Natural killer cell (primary cell): ENCODE results near the gene ARHGEF9. TPM values are rescaled to one million over a fixed set of nuclear protein-coding genes. Genes with fewer than 3 reads are reported as not detected.

Experiments used
- ATAC-seq, 3 donors: fragments of 150-1000 bp in 2 of 3; fragments of 200-7000 bp in 1 of 3; cut with Tn5 transposase; 1 replicate in 1 of 3; 2 replicates in 2 of 3; pipeline ENCODE4 v1.10.0; 2021; ENCODE audit warnings: mild to moderate bottlenecking in 2 of 3, moderate library complexity in 2 of 3
- DNase-seq, 2 donors: peaks; one replicate each; pipeline versions ENCODE4 v3.0.0 to v3.0.0-alpha.2; 2013 to 2021; ENCODE audit warnings: mixed read lengths in 1 of 2
- H3K27ac ChIP-seq: one replicate; pipeline ENCODE4 v1.5.1; 2013; ENCODE audit warnings: mild to moderate bottlenecking, low read length
- H3K27me3 ChIP-seq: one replicate; pipeline ENCODE4 v1.6.1; 2013; ENCODE audit warnings: low read length; ENCODE audit not compliant: control insufficient read depth, insufficient read depth
- H3K36me3 ChIP-seq: one replicate; pipeline ENCODE4 v1.6.1; 2013; ENCODE audit warnings: low read length; ENCODE audit not compliant: control insufficient read depth, insufficient read depth
- H3K4me1 ChIP-seq: one replicate; pipeline ENCODE4 v1.6.1; 2013; ENCODE audit warnings: low read length; ENCODE audit not compliant: control insufficient read depth, insufficient read depth
- H3K4me3 ChIP-seq: one replicate; pipeline ENCODE4 v1.5.1; 2013; ENCODE audit warnings: low read length
- H3K9me3 ChIP-seq: one replicate; pipeline ENCODE4 v1.6.1; 2013; ENCODE audit warnings: low read length; ENCODE audit not compliant: control insufficient read depth, insufficient read depth
- H3K27ac Mint-ChIP-seq, 2 donors: one replicate each; pipeline ENCODE4 v1.8.0; 2022; ENCODE audit warnings: mild to moderate bottlenecking in 2 of 2, mixed read lengths in 2 of 2, moderate library complexity in 1 of 2
- H3K27me3 Mint-ChIP-seq, 2 donors: one replicate each; pipeline ENCODE4 v1.8.0; 2022; ENCODE audit warnings: low read depth in 2 of 2, mixed read lengths in 2 of 2
- H3K36me3 Mint-ChIP-seq: one replicate; pipeline ENCODE4 v1.8.0; 2022; ENCODE audit warnings: mixed read lengths
- H3K4me1 Mint-ChIP-seq, 2 donors: one replicate each; pipeline ENCODE4 v1.8.0; 2022; ENCODE audit warnings: mixed read lengths in 2 of 2
- H3K4me3 Mint-ChIP-seq: one replicate; pipeline ENCODE4 v1.8.0; 2022; ENCODE audit warnings: mild to moderate bottlenecking, moderate library complexity, mixed read lengths
- H3K9me3 Mint-ChIP-seq, 2 donors: one replicate each; pipeline ENCODE4 v1.8.0; 2022; ENCODE audit warnings: mixed read lengths in 2 of 2
- WGBS: methylation state at CpG from one replicate; pipeline ENCODE4 v1.1.7; 2013; ENCODE audit warnings: missing lambda C conversion rate; ENCODE audit not compliant: insufficient coverage; 5-methylcytosine and 5-hydroxymethylcytosine counted together
- intact Hi-C: fragments of 100-400 bp; cut with micrococcal nuclease; formaldehyde crosslinking; loops from one replicate; pipeline ENCODE4 v1.14.2; 2022
- total RNA-seq, 4 donors: library from RNA; stranded (reverse); fragments of 120-200 nt in 1 of 4; gene quantifications; one replicate each; pipeline versions ENCODE4 v1.2.3 to v1.2.4, GENCODE V29; 2013 to 2022
- TF ChIP-seq, protein P1 (sequence below): fragments of 200-600 bp; IDR thresholded peaks from one replicate; pipeline ENCODE4 v1.8.0; 2022; ENCODE audit warnings: antibody characterized with exemption

ARHGEF9 gene
- total RNA-seq, 3 donors from 2014 or later (not counting 1 experiment from before 2014, with no cell fraction given) = 52.3 to 69.1 (median 64.2) TPM

- peak overlapping the region; percentile 17 for H3K4me3 Mint-ChIP-seq
- peaks cover 66 to 70% of the 10 kb centered on the region in 2 donors for H3K4me1 Mint-ChIP-seq
- Histone ChIP-seq H3K9me3 (no peaks in the 10 kb centered on the region), H3K36me3 (no peaks in the 10 kb centered on the region), H3K27ac (no peak overlapping the region), H3K4me3 (no peak overlapping the region), H3K27me3 (no peaks in the 10 kb centered on the region), H3K4me1 (peaks cover 34% of the 10 kb centered on the region)
- intact Hi-C loops = loop anchor here (5.0 kb wide), 1 partner anchor 456 kb away; the partner anchor contains the start of gene AMER1
- TF ChIP-seq, protein P1, sequence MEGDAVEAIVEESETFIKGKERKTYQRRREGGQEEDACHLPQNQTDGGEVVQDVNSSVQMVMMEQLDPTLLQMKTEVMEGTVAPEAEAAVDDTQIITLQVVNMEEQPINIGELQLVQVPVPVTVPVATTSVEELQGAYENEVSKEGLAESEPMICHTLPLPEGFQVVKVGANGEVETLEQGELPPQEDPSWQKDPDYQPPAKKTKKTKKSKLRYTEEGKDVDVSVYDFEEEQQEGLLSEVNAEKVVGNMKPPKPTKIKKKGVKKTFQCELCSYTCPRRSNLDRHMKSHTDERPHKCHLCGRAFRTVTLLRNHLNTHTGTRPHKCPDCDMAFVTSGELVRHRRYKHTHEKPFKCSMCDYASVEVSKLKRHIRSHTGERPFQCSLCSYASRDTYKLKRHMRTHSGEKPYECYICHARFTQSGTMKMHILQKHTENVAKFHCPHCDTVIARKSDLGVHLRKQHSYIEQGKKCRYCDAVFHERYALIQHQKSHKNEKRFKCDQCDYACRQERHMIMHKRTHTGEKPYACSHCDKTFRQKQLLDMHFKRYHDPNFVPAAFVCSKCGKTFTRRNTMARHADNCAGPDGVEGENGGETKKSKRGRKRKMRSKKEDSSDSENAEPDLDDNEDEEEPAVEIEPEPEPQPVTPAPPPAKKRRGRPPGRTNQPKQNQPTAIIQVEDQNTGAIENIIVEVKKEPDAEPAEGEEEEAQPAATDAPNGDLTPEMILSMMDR = no peak
- peaks cover 0 to 12% of the 10 kb centered on the region in 2 donors for H3K27me3 Mint-ChIP-seq
- H3K27ac Mint-ChIP-seq = peak overlapping the region; percentile 42 to 91
- DNase-seq = no peak
- no peak for ATAC-seq
- WGBS = 92% methylated on average over 1 of the region's 2 CpGs
- H3K9me3 Mint-ChIP-seq = no peaks in the 10 kb centered on the region
- H3K36me3 Mint-ChIP-seq = no peaks in the 10 kb centered on the region
These were observed 33.5 kb downstream of the ARHGEF9 start for GRCh38 chrX:63751481-63751880.

DNA sequence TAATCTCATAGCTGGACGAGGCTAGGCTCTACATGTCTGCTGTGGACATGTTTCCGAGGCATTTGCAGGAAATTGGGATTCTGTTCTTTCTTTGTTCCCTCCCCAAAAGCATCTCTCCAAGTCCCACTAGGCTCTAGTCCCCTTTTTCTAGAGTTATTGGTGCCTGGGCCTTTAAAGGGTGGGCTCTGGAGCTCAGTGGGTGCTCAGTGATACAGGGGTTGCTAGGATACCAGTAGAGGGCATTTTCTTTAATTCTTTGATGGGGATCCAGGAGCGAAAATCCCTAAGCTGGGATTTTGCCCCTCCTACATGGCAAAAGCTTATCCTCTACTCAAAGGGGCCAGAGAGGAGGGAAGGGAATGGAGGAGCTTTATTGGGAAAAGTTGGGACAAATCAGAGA lies 34.2 kb downstream of the ARHGEF9 start:
- Histone ChIP-seq H3K36me3 (no peaks in the 10 kb centered on the region), H3K4me3 (no peak overlapping the region), H3K27me3 (no peaks in the 10 kb centered on the region), H3K27ac (no peak overlapping the region), H3K4me1 (peaks cover 40% of the 10 kb centered on the region), H3K9me3 (no peaks in the 10 kb centered on the region)
- intact Hi-C loops = loop anchor here (5.0 kb wide), 1 partner anchor 456 kb away; the partner anchor contains the start of gene AMER1
- no peak for DNase-seq
- H3K9me3 Mint-ChIP-seq = no peaks in the 10 kb centered on the region
- H3K4me3 Mint-ChIP-seq = no peak overlapping the region
- TF ChIP-seq, protein P1 = no peak
- H3K4me1 Mint-ChIP-seq = peaks cover 72 to 76% of the 10 kb centered on the region in 2 donors
- H3K27me3 Mint-ChIP-seq = peaks cover 0 to 12% of the 10 kb centered on the region in 2 donors
- ATAC-seq = no peak
- 100% methylated on average over 2 of the region's 3 CpGs for WGBS
- no peaks in the 10 kb centered on the region for H3K36me3 Mint-ChIP-seq
- H3K27ac Mint-ChIP-seq = peak overlapping the region; percentile 35 to 42

GRCh38 chrX:63747331-63747730 lies 37.7 kb downstream of the ARHGEF9 start:
- Histone ChIP-seq H3K27ac (peak overlapping the region; percentile 79), H3K36me3 (no peaks in the 10 kb centered on the region), H3K27me3 (no peaks in the 10 kb centered on the region), H3K4me1 (peaks cover 55% of the 10 kb centered on the region), H3K4me3 (no peak overlapping the region), H3K9me3 (no peaks in the 10 kb centered on the region)
- Mint-ChIP-seq H3K27me3 (no peaks in the 10 kb centered on the region), H3K36me3 (no peaks in the 10 kb centered on the region), H3K9me3 (no peaks in the 10 kb centered on the region), H3K4me1 (peaks cover 79 to 87% of the 10 kb centered on the region in 2 donors), H3K4me3 (no peak overlapping the region), H3K27ac (peak overlapping the region; percentile 91 to 92)
- TF ChIP-seq, protein P1 = no peak
- no peak for DNase-seq
- no peak for ATAC-seq
- intact Hi-C loops = loop anchor here (5.0 kb wide), 2 partner anchors 220 to 395 kb away; partner anchors contain the start of gene SPIN4
- WGBS = 78% methylated on average over 1 of the region's 2 CpGs

DNA sequence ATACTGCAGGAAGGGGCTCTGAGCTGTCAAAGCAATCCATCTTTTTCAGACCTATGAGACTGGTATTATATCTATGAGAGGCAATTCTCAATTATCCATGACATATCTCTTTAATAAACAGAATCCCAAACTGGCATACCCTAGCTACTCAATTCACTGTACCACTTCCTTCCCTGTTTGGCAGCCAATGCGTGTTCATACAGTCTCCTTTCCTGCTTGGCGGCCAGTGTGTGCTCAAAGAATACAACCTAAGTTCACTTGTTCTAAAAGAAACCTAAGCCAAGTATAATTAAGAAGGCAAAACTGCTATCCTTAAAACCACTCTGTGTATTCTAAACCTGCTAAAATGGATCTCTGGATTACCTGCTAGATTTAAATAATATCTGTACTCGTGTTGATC lies 38.3 kb downstream of the ARHGEF9 start:
- H3K4me3 Mint-ChIP-seq = peak overlapping the region; percentile 79

More for the DNA sequence above, 38.3 kb downstream of the ARHGEF9 start:
- DNase-seq = peak in 1 of 2 donors; percentile 7
- Histone ChIP-seq H3K4me1 (peaks cover 50% of the 10 kb centered on the region), H3K9me3 (no peaks in the 10 kb centered on the region), H3K27me3 (no peaks in the 10 kb centered on the region), H3K36me3 (no peaks in the 10 kb centered on the region), H3K27ac (peak overlapping the region; percentile 79), H3K4me3 (no peak overlapping the region)
- Mint-ChIP-seq H3K36me3 (no peaks in the 10 kb centered on the region), H3K4me1 (peaks cover 84 to 88% of the 10 kb centered on the region in 2 donors), H3K27ac (peak overlapping the region; percentile 91 to 92), H3K27me3 (no peaks in the 10 kb centered on the region), H3K9me3 (no peaks in the 10 kb centered on the region)
- peak; percentile 12 to 42 (median 14) for ATAC-seq
- TF ChIP-seq, protein P1 = no peak
- WGBS = 16% methylated on average over 2 of the region's 3 CpGs
- intact Hi-C loops = loop anchor here (5.0 kb wide), 2 partner anchors 219 to 394 kb away; partner anchors contain the start of gene SPIN4
